NCI-H526 (cell line): ENCODE data around the gene FAM13B.

Source experiments
- DNase-seq, 2 experiments: peaks; one replicate each; lab custom pipeline; 2025; lab: John Stamatoyannopoulos, UW

Gene FAM13B

GRCh38 chr5:137899493-137899892 lies 133.4 kb downstream of the FAM13B start:
- no peak for DNase-seq

GRCh38 chr5:137896560-137896959 lies 136.3 kb downstream of the FAM13B start:
- no peak for DNase-seq

DNA sequence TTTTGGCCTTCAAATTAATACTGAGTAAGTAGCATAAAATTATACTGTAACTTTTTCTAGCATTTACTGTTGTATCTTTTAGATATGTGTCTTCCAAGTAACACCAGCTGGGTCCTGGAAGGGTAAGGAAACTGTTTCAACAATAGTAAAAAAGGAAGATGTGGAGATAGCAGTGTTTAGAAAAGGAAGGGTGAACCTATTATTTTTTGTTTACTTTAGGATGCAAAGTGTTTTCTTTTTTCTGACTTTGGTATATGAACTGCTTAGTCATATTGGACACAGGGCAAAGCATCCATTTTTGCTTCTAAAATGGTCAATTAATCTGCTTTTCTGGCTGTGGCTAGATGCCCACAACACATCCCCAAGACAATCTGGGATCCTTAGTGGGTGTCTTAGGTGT lies 138.3 kb downstream of the FAM13B start:
- no peak for DNase-seq

- no peak for DNase-seq
These were observed 141.0 kb downstream of the FAM13B start for GRCh38 chr5:137891849-137892248.

- peak in 1 of 2 experiments; percentile 9 for DNase-seq
These were observed 142.0 kb downstream of the FAM13B start for GRCh38 chr5:137890845-137891244.

GRCh38 chr5:137888863-137889759 lies 143.8 kb downstream of the FAM13B start, which contains the start of gene PKD2L2:
Gene PKD2L2 (plus strand): TSS chr5:137889457. CDS start chr5:137889492, 35 bp downstream.
- DNase-seq: no peak

DNA sequence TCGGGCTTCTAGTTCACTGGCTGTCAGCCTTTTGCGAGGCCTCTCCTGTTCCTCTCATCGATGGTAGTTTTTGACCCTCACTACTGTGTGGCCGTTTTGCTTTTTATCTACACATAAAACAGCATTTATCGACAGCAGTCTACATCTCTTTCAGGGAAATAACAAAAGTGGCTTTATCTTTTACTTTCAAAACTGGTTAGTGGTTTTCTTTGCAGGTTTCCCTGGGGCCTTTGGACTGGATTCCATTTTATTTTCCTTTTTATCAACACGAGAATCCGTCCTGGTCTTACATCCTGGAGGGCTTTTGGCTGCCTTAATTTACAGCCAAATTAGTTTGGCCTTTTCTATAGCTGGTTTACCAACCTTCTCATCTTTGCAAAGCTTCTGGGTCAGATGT lies 144.4 kb downstream of the FAM13B start:
- DNase-seq: no peak
